Measurements from ENCODE around the gene FOCAD. TPM values are rescaled to one million over a fixed set of nuclear protein-coding genes. Genes with fewer than 3 reads are reported as not detected.

Gene FOCAD
- total and polyA plus RNA-seq, 2 donors (not counting 1 experiment from before 2014, with no cell fraction given) = 4.0 to 10.1 TPM

DNA sequence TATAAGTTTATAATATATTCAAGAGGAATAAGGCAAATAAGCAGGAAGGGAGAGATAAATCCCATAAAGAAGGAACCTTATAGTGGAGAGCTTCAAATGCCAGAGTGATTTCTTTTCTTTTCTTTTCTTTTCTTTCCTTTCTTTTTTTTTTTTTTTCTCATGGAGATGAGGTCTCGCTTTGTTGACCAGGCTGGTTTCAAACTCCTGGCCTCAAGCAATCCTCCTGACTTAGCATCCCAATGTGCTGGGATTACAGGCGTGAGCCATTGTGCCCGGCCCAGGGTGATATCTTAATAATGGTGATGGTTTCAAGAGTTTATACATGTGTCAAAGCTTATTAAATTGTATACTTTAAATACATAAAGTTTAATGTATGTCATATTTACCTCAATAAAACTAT lies 19.6 kb upstream of the FOCAD start:
- H3K4me3 ChIP-seq (ENCODE audit: control extremely low read depth in 1 of 5, extremely low read depth in 1 of 5, insufficient read depth in 1 of 5, low read depth in 2 of 5, low read length in 4 of 5) = no peak overlapping the region
- ChIA-PET POLR2A (no interaction called here), CTCF (interaction anchor here (0.7 kb wide), 1 partner anchor 14 kb away, joined by 3 read pairs; no protein-coding TSS in a partner anchor)
- ATAC-seq (ENCODE audit: low read depth) = no peak
- peaks cover under 1% of the 10 kb centered on the region for H3K79me2 ChIP-seq (ENCODE audit: control insufficient read depth, insufficient read depth, low read length)
- Mint-ChIP-seq H3K4me3 (no peak overlapping the region), H3K4me1 (no peaks in the 10 kb centered on the region), H3K27me3 (peaks cover 24% of the 10 kb centered on the region), H3K27ac (no peak overlapping the region), H3K9me3 (ENCODE audit: insufficient read depth) (no peaks in the 10 kb centered on the region)
- no peak overlapping the region for H3K27ac ChIP-seq (ENCODE audit: low read length in 2 of 2)
- intact Hi-C loops (cut with micrococcal nuclease) = no loop called here
- TF ChIP-seq, protein P1, sequence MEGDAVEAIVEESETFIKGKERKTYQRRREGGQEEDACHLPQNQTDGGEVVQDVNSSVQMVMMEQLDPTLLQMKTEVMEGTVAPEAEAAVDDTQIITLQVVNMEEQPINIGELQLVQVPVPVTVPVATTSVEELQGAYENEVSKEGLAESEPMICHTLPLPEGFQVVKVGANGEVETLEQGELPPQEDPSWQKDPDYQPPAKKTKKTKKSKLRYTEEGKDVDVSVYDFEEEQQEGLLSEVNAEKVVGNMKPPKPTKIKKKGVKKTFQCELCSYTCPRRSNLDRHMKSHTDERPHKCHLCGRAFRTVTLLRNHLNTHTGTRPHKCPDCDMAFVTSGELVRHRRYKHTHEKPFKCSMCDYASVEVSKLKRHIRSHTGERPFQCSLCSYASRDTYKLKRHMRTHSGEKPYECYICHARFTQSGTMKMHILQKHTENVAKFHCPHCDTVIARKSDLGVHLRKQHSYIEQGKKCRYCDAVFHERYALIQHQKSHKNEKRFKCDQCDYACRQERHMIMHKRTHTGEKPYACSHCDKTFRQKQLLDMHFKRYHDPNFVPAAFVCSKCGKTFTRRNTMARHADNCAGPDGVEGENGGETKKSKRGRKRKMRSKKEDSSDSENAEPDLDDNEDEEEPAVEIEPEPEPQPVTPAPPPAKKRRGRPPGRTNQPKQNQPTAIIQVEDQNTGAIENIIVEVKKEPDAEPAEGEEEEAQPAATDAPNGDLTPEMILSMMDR (IDR thresholded peaks at IDR 0.05) = no peak
- TF ChIP-seq EZH2 (IDR thresholded peaks at IDR 0.05; ENCODE audit: borderline replicate concordance, insufficient read depth, low read depth, low read length, poor library complexity, severe bottlenecking) = no peak
- no peak overlapping the region for H3K9ac ChIP-seq (ENCODE audit: low read length)
- no peak for DNase-seq
- H3K36me3 ChIP-seq (replicated peaks in 1 of 2; ENCODE audit: control extremely low read depth in 1 of 2, control insufficient read depth in 1 of 2, extremely low read depth in 1 of 2, insufficient read depth in 2 of 2, low read length in 1 of 2) = peaks cover 0 to 1% of the 10 kb centered on the region in 2 experiments
- peaks cover 0 to 8% of the 10 kb centered on the region in 2 donors for H3K4me1 ChIP-seq (ENCODE audit: control insufficient read depth in 2 of 2, insufficient read depth in 2 of 2, low read length in 2 of 2)
- H3K9me3 ChIP-seq (ENCODE audit: control extremely low read depth in 1 of 3, control insufficient read depth in 2 of 3, insufficient read depth in 1 of 3, low read length in 2 of 3) = no peaks in the 10 kb centered on the region
- no peak overlapping the region for H3K4me2 ChIP-seq (replicated peaks; ENCODE audit: low read depth, low read length, poor library complexity, severe bottlenecking)
- H2AFZ ChIP-seq (ENCODE audit: insufficient read depth, low read depth, low read length, poor library complexity, severe bottlenecking) = no peak overlapping the region
- H4K20me1 ChIP-seq (ENCODE audit: control insufficient read depth, insufficient read depth, low read length, poor library complexity, severe bottlenecking) = peaks cover 4% of the 10 kb centered on the region
- no CpG with 5 or more reads among the region's 3 CpGs for WGBS (ENCODE audit: insufficient coverage)
- peaks cover 0 to 4% (median 0%) of the 10 kb centered on the region in 4 experiments for H3K27me3 ChIP-seq (replicated peaks in 1 of 4; ENCODE audit: control extremely low read depth in 1 of 4, control insufficient read depth in 3 of 4, insufficient read depth in 4 of 4, low read length in 3 of 4)

DNA sequence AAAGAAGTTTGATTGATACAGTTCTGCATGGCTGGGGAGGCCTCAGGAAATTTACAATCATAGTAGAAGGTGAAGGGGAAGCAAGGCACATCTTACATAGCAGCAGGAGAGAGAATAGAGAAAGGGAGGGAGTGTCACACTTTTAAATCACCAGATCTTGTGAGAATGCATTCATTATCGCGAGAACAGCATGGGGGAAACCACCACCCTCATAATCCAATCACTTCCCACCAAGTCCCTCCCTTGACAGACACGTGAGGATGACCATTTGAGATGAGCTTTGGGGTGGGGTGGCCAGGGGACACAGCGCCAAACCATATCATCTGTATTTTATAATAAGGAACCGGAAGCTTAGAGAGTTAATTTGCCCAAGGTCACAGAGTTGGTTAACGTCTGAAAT lies 13.7 kb upstream of the FOCAD start:
- Histone ChIP-seq H3K4me2 (replicated peaks; ENCODE audit: low read depth, low read length, poor library complexity, severe bottlenecking) (no peak overlapping the region), H3K36me3 (replicated peaks in 1 of 2; ENCODE audit: control extremely low read depth in 1 of 2, control insufficient read depth in 1 of 2, extremely low read depth in 1 of 2, insufficient read depth in 2 of 2, low read length in 1 of 2) (no peaks in the 10 kb centered on the region), H3K4me3 (ENCODE audit: control extremely low read depth in 1 of 5, extremely low read depth in 1 of 5, insufficient read depth in 1 of 5, low read depth in 2 of 5, low read length in 4 of 5) (no peak overlapping the region), H3K9ac (ENCODE audit: low read length) (no peak overlapping the region), H3K4me1 (ENCODE audit: control insufficient read depth in 2 of 2, insufficient read depth in 2 of 2, low read length in 2 of 2) (no peaks in the 10 kb centered on the region), H4K20me1 (ENCODE audit: control insufficient read depth, insufficient read depth, low read length, poor library complexity, severe bottlenecking) (no peaks in the 10 kb centered on the region), H2AFZ (ENCODE audit: insufficient read depth, low read depth, low read length, poor library complexity, severe bottlenecking) (no peak overlapping the region), H3K79me2 (ENCODE audit: control insufficient read depth, insufficient read depth, low read length) (no peaks in the 10 kb centered on the region), H3K9me3 (ENCODE audit: control extremely low read depth in 1 of 3, control insufficient read depth in 2 of 3, insufficient read depth in 1 of 3, low read length in 2 of 3) (no peaks in the 10 kb centered on the region), H3K27me3 (replicated peaks in 1 of 4; ENCODE audit: control extremely low read depth in 1 of 4, control insufficient read depth in 3 of 4, insufficient read depth in 4 of 4, low read length in 3 of 4) (no peaks in the 10 kb centered on the region), H3K27ac (ENCODE audit: low read length in 2 of 2) (no peak overlapping the region)
- ATAC-seq (ENCODE audit: low read depth) = no peak
- 100% methylated on average over 1 of the region's 6 CpGs for WGBS (ENCODE audit: insufficient coverage)
- POLR2A ChIA-PET = no interaction called here
- Mint-ChIP-seq H3K9me3 (ENCODE audit: insufficient read depth) (no peaks in the 10 kb centered on the region), H3K4me1 (no peaks in the 10 kb centered on the region), H3K27ac (no peak overlapping the region), H3K27me3 (peaks cover 12% of the 10 kb centered on the region), H3K4me3 (no peak overlapping the region)
- intact Hi-C loops (cut with micrococcal nuclease) = no loop called here
- TF ChIP-seq, protein P1 (IDR thresholded peaks at IDR 0.05) = no peak
- TF ChIP-seq EZH2 (IDR thresholded peaks at IDR 0.05; ENCODE audit: borderline replicate concordance, insufficient read depth, low read depth, low read length, poor library complexity, severe bottlenecking) = no peak
- no peak for DNase-seq
- CTCF ChIA-PET = no interaction called here
